GM21423 (cell line): ENCODE results near the gene FAM135A.
"Not testable (repeated sequence)": the region's sequence is repeated elsewhere in the genome, so short reads cannot be mapped to it uniquely, and the experiment has no call there.

Experiments
- ATAC-seq: cut with Tn5 transposase; IDR thresholded peaks from one replicate; pipeline ENCODE4 v1.9.1; 2021; ENCODE audit warnings: mild to moderate bottlenecking, moderate library complexity; ENCODE audit not compliant: unreplicated experiment

Gene FAM135A

GRCh38 chr6:70456735-70457134 is 43.4 kb downstream of the FAM135A start:
- no peak for ATAC-seq

- ATAC-seq, result no peak
These were observed 45.9 kb downstream of the FAM135A start for GRCh38 chr6:70459235-70459634.

GRCh38 chr6:70459699-70460098 is 46.4 kb downstream of the FAM135A start:
- not testable (repeated sequence) for ATAC-seq

- ATAC-seq, result no peak
These were observed 56.7 kb downstream of the FAM135A start for GRCh38 chr6:70470016-70470415.

- not testable (repeated sequence) for ATAC-seq
These were observed 57.2 kb downstream of the FAM135A start for GRCh38 chr6:70470510-70470909.

GRCh38 chr6:70474751-70475150 is 61.4 kb downstream of the FAM135A start:
- no peak for ATAC-seq

GRCh38 chr6:70479236-70479635 is 65.9 kb downstream of the FAM135A start:
- ATAC-seq, result no peak

GRCh38 chr6:70486638-70487037 is 73.3 kb downstream of the FAM135A start:
- ATAC-seq, result not testable (repeated sequence)

- no peak for ATAC-seq
These were observed 76.1 kb downstream of the FAM135A start for GRCh38 chr6:70489364-70489763.

- ATAC-seq, result no peak
These were observed 81.5 kb downstream of the FAM135A start for GRCh38 chr6:70494833-70495232.

- not testable (repeated sequence) for ATAC-seq
These were observed 82.5 kb downstream of the FAM135A start for GRCh38 chr6:70495790-70496189.

GRCh38 chr6:70502484-70502883 is 89.2 kb downstream of the FAM135A start:
- no peak for ATAC-seq

GRCh38 chr6:70503813-70504465 is 90.6 kb downstream of the FAM135A start:
- no peak for ATAC-seq

- no peak for ATAC-seq
These were observed 93.0 kb downstream of the FAM135A start for GRCh38 chr6:70506321-70506720.

- ATAC-seq, result no peak
These were observed 93.9 kb downstream of the FAM135A start for GRCh38 chr6:70507161-70507560.

GRCh38 chr6:70508953-70509352 is 95.6 kb downstream of the FAM135A start:
- ATAC-seq, result no peak

- ATAC-seq, result no peak
These were observed 97.3 kb downstream of the FAM135A start for GRCh38 chr6:70510600-70510999.

- no peak for ATAC-seq
These were observed 105.4 kb downstream of the FAM135A start for GRCh38 chr6:70518723-70519122.

- no peak for ATAC-seq
These were observed 107.3 kb downstream of the FAM135A start for GRCh38 chr6:70520575-70520974.

GRCh38 chr6:70524721-70525286 is 111.5 kb downstream of the FAM135A start:
- no peak for ATAC-seq

- ATAC-seq, result no peak
These were observed 113.9 kb downstream of the FAM135A start for GRCh38 chr6:70527071-70527737.

- no peak for ATAC-seq
These were observed 116.7 kb downstream of the FAM135A start for GRCh38 chr6:70530023-70530422.
